Stimulated activated naive B cell treated with anti-CD40 and anti-IgM and Interleukin-4, amounts not matched to agents 10 μg/mL and 1 μg/mL and 100 μg/mL, for 72 hours (primary cell): ENCODE data around the gene ECPAS.

Experiments used
- ATAC-seq, 2 donors: fragments of 150-1000 bp; cut with Tn5 transposase; replicated peaks; 2 replicates each; pipeline ENCODE4 v1.10.0; 2021; ENCODE audit warnings: moderate library complexity in 1 of 2
- DNase-seq: peaks from one replicate; pipeline ENCODE4 v3.0.0; 2021
- H3K27ac Mint-ChIP-seq: one replicate; pipeline ENCODE4 v1.8.0; 2022; ENCODE audit warnings: mild to moderate bottlenecking, mixed read lengths
- H3K27me3 Mint-ChIP-seq, 2 donors: one replicate each; pipeline ENCODE4 v1.8.0; 2022; ENCODE audit warnings: mixed read lengths in 2 of 2
- H3K36me3 Mint-ChIP-seq, 2 donors: one replicate each; pipeline ENCODE4 v1.8.0; 2022; ENCODE audit warnings: mixed read lengths in 2 of 2, mild to moderate bottlenecking in 1 of 2
- H3K4me1 Mint-ChIP-seq, 2 donors: one replicate each; pipeline ENCODE4 v1.8.0; 2022; ENCODE audit warnings: mixed read lengths in 2 of 2, mild to moderate bottlenecking in 1 of 2
- H3K4me3 Mint-ChIP-seq, 2 donors: one replicate each; pipeline ENCODE4 v1.8.0; 2022; ENCODE audit warnings: mild to moderate bottlenecking in 2 of 2, mixed read lengths in 2 of 2, moderate library complexity in 1 of 2
- H3K9me3 Mint-ChIP-seq, 2 donors: one replicate each; pipeline ENCODE4 v1.8.0; 2022; ENCODE audit warnings: mixed read lengths in 2 of 2, mild to moderate bottlenecking in 1 of 2

The ECPAS gene

DNA sequence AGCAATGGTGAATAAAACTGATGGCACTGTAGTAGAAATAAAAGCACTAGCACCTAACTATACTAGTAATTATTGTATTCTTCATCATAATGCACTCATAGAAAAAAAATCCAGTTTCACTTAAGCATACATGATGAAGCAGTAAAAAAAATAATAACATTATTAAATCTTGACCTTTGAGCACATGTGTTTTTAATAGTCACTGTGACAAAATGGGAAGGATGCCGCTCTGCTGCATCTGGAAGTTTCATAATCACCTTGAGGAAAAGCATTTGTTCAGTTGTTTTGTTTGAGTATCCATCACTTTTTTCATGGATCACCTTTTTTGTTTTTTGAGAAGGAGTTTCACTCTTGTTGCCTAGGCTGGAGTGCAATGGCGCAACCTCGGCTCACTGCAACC, 167.4 kb downstream of the ECPAS start:
- ATAC-seq (no peak), DNase-seq (no peak)
- Mint-ChIP-seq H3K27ac (no peak overlapping the region), H3K27me3 (peaks cover 5 to 7% of the 10 kb centered on the region in 2 donors), H3K36me3 (no peaks in the 10 kb centered on the region), H3K4me3 (no peak overlapping the region), H3K4me1 (no peaks in the 10 kb centered on the region), H3K9me3 (peaks cover under 1 to 5% of the 10 kb centered on the region in 2 donors)
